ENCODE data around the gene WNT7B. TPM values are rescaled to one million over a fixed set of nuclear protein-coding genes. Genes with fewer than 3 reads are reported as not detected.

Gene WNT7B
- total RNA-seq, 4 donors from 2014 or later: not detected

- 66 to 72% methylated on average over 12 of the region's 12 CpGs for WGBS, 2 donors
- H3K9me3 ChIP-seq: peaks cover 0 to 16% (median 0%) of the 10 kb centered on the region in 4 donors
- no peak for DNase-seq (ENCODE audit: low spot score in 2 of 2)
- no peaks in the 10 kb centered on the region for H3K36me3 ChIP-seq
- no peaks in the 10 kb centered on the region for H3K27me3 ChIP-seq
- no peak overlapping the region for H3K4me3 ChIP-seq
- H3K27ac ChIP-seq: no peak overlapping the region
- TF ChIP-seq POLR2A (IDR thresholded peaks at IDR 0.05) (no peak), CTCF (IDR thresholded peaks at IDR 0.05) (no peak), EP300 (IDR thresholded peaks at IDR 0.05) (no peak)
- H3K4me1 ChIP-seq: peaks cover 0 to 2% (median 0%) of the 10 kb centered on the region in 4 donors
These were observed 59.8 kb downstream of the WNT7B start for GRCh38 chr22:45917146-45917545.

GRCh38 chr22:45916515-45916914, 60.4 kb downstream of the WNT7B start:
- H3K9me3 ChIP-seq: peaks cover 0 to 16% (median 0%) of the 10 kb centered on the region in 4 donors
- 70 to 73% methylated on average over 6 to 7 of the region's 7 CpGs for WGBS, 2 donors
- TF ChIP-seq POLR2A (IDR thresholded peaks at IDR 0.05) (no peak), EP300 (IDR thresholded peaks at IDR 0.05) (no peak), CTCF (IDR thresholded peaks at IDR 0.05) (no peak)

GRCh38 chr22:45915841-45916240, 61.1 kb downstream of the WNT7B start:
- H3K9me3 ChIP-seq: peaks cover 0 to 16% (median 0%) of the 10 kb centered on the region in 4 donors
- peaks cover 0 to 6% (median 0%) of the 10 kb centered on the region in 4 donors for H3K4me1 ChIP-seq
- no peak overlapping the region for H3K4me3 ChIP-seq
- no peak for DNase-seq (ENCODE audit: low spot score in 2 of 2)
- 87 to 91% methylated on average over 15 to 16 of the region's 16 CpGs for WGBS, 2 donors
- no peak overlapping the region for H3K27ac ChIP-seq
- TF ChIP-seq EP300 (IDR thresholded peaks at IDR 0.05) (no peak), CTCF (IDR thresholded peaks at IDR 0.05) (no peak), POLR2A (IDR thresholded peaks at IDR 0.05) (no peak)
- no peaks in the 10 kb centered on the region for H3K36me3 ChIP-seq
- no peaks in the 10 kb centered on the region for H3K27me3 ChIP-seq

More at GRCh38 chr22:45916515-45916914, 60.4 kb downstream of the WNT7B start:
- H3K4me1 ChIP-seq: peaks cover 0 to 6% (median 0%) of the 10 kb centered on the region in 4 donors
- no peaks in the 10 kb centered on the region for H3K36me3 ChIP-seq
- H3K27me3 ChIP-seq: no peaks in the 10 kb centered on the region
- no peak overlapping the region for H3K4me3 ChIP-seq
- no peak overlapping the region for H3K27ac ChIP-seq
- no peak for DNase-seq (ENCODE audit: low spot score in 2 of 2)

GRCh38 chr22:45915151-45915550, 61.8 kb downstream of the WNT7B start:
- Histone ChIP-seq H3K4me3 (no peak overlapping the region), H3K9me3 (peaks cover 0 to 16% (median 0%) of the 10 kb centered on the region in 4 donors), H3K27me3 (no peaks in the 10 kb centered on the region), H3K36me3 (no peaks in the 10 kb centered on the region), H3K27ac (no peak overlapping the region), H3K4me1 (peaks cover 0 to 6% (median 0%) of the 10 kb centered on the region in 4 donors)
- no peak for TF ChIP-seq CTCF (IDR thresholded peaks at IDR 0.05)
- DNase-seq (ENCODE audit: low spot score in 2 of 2): no peak
- WGBS, 2 donors: 63 to 79% methylated on average over 2 of the region's 2 CpGs

GRCh38 chr22:45914309-45914708, 62.7 kb downstream of the WNT7B start:
- Histone ChIP-seq H3K4me1 (peaks cover 0 to 6% (median 0%) of the 10 kb centered on the region in 4 donors), H3K4me3 (no peak overlapping the region), H3K36me3 (no peaks in the 10 kb centered on the region), H3K9me3 (peaks cover 0 to 16% (median 0%) of the 10 kb centered on the region in 4 donors), H3K27me3 (no peaks in the 10 kb centered on the region), H3K27ac (no peak overlapping the region)
- 94 to 100% methylated on average over 2 of the region's 2 CpGs for WGBS, 2 donors
- TF ChIP-seq EP300 (IDR thresholded peaks at IDR 0.05) (no peak), POLR2A (IDR thresholded peaks at IDR 0.05) (no peak), CTCF (IDR thresholded peaks at IDR 0.05) (no peak)
- no peak for DNase-seq (ENCODE audit: low spot score in 2 of 2)
